Activated CD8-positive, alpha-beta memory T cell treated with anti-CD3 and anti-CD28 coated beads, Interleukin-2, amount 50 U/mL, for 48 hours (primary cell): ENCODE results near the gene MAP2K1.

Experiments
- DNase-seq: peaks from one replicate; pipeline ENCODE4 v3.0.0-alpha.2; 2020

MAP2K1 gene

GRCh38 chr15:66508293-66508883, 121.7 kb downstream of the MAP2K1 start:
- no peak for DNase-seq

DNA sequence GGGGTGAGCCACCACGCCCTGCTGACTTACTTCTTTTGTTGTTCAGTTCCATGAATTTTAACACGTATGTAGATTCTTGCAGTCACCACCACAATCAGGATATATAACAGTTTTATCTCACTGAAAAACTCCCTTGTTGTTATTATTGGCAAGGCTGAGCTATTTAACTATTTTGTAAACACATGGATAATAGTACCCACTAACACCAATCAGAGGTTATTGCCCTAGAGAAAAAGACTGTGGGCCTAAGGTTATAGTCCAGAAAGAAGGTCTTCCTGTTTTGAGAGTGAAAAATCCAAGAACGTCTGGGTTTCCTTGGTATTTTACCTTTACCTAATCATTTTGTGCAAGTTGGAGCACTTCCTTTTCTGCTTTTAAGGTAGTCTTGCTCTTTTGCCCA, 127.9 kb downstream of the MAP2K1 start:
- no peak for DNase-seq

GRCh38 chr15:66515901-66516322, 129.2 kb downstream of the MAP2K1 start:
- DNase-seq: no peak

DNA sequence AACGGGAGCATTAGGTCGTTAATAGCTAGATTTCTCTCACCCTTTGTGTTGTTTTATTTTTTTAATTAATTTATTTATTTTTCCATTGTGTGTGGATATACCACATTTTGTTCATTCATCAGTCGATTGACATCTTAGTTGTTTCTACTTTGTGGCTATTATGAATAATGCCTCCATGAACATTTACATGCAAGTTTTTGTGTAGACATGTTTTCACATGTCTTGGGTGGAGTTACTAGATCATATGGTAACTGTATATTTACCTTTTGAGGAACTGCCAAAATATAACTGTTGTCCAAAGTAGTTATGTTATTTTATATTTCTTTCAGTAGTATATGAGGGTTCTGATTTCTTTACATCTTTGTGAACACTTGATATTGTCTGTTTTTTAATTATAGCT, 137.2 kb downstream of the MAP2K1 start:
- no peak for DNase-seq

GRCh38 chr15:66524838-66525237, 138.1 kb downstream of the MAP2K1 start:
- DNase-seq: no peak

DNA sequence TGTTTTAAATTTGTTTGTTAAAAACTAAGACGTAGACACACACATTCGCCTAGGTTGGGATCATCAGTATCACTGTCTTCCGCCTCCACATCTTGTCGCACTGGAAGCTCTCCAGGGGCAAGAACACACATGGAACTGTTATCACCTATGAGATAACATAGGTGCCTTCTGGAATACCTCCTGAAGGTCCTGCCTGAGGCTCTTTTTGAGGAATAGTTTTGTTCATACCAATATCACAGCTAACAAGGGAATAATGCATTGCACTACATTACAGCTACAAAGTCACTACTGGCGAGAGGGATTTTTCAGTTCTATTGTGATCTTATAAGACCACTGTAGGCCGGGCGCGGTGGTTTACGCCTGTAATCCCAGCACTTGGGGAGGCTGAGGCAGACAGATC, 148.3 kb downstream of the MAP2K1 start:
- no peak for DNase-seq
